Mucosa of descending colon (tissue), 3 donors: ENCODE results near the gene FRAS1. TPM values are rescaled to one million over a fixed set of nuclear protein-coding genes. Genes with fewer than 3 reads are reported as not detected.

Experiments
- ATAC-seq: fragments of 200-7000 bp; cut with Tn5 transposase; one replicate; pipeline ENCODE4 v1.9.1; 2020; ENCODE audit warnings: mild to moderate bottlenecking, moderate library complexity
- DNase-seq, 3 donors: peaks; one replicate each; pipeline ENCODE4 v3.0.0-alpha.2; 2020
- H3K36me3 ChIP-seq: fragments of 200-600 bp; one replicate; pipeline ENCODE4 v1.8.0; 2021; ENCODE audit warnings: low read depth, mild to moderate bottlenecking
- H3K4me1 ChIP-seq: fragments of 200-600 bp; one replicate; pipeline ENCODE4 v1.8.0; 2021; ENCODE audit warnings: low read depth, mild to moderate bottlenecking
- H3K4me3 ChIP-seq: fragments of 200-600 bp; one replicate; pipeline ENCODE4 v1.8.0; 2021; ENCODE audit warnings: mild to moderate bottlenecking
- H3K9me3 ChIP-seq: fragments of 200-600 bp; one replicate; pipeline ENCODE4 v1.8.0; 2021; ENCODE audit warnings: mild to moderate bottlenecking
- CTCF ChIP-seq: fragments of 200-600 bp; IDR thresholded peaks from one replicate; pipeline ENCODE4 v1.8.0; 2022; ENCODE audit warnings: antibody characterized with exemption, mild to moderate bottlenecking
- intact Hi-C, 2 donors: fragments of 100-400 bp; cut with DNase I in 1 of 2; cut with micrococcal nuclease in 1 of 2; formaldehyde crosslinking; loops; one replicate each; pipeline versions ENCODE4 v1.11.0 to v1.11.1; 2022; cut with DNase I, micrococcal nuclease
- total RNA-seq, 3 donors: library from RNA; stranded (reverse); fragmentation: NEBNext Ultra II Directional in 2 of 3; extraction: Animal tissue kit (Norgen Biotek cat#: 25700) in 2 of 3; gene quantifications; one replicate each; pipeline versions ENCODE4 v1.2.1 to v1.2.4, GENCODE V29; 2021 to 2023
- donor health status: DM: no; HTN: no; CAD: no; lungs with moderate emphysema.
- donor health status: DM: no; HTN: no; CAD: no.
- donor health status: DM: no; HTN: yes; CAD: no.

FRAS1 gene
- total RNA-seq, 3 donors from 2014 or later, result 1.2 to 9.3 (median 2.2) TPM

- Histone ChIP-seq H3K4me1 (no peaks in the 10 kb centered on the region), H3K4me3 (no peak overlapping the region), H3K9me3 (no peaks in the 10 kb centered on the region), H3K36me3 (no peaks in the 10 kb centered on the region)
- TF ChIP-seq CTCF, result no peak
- intact Hi-C loops, result no loop called here
- DNase-seq, result no peak
- ATAC-seq, result no peak
Measured at GRCh38 chr4:78428996-78429395, 371.9 kb downstream of the FRAS1 start.

GRCh38 chr4:78432896-78433295 is 375.8 kb downstream of the FRAS1 start:
- intact Hi-C loops, result no loop called here
- no peak for DNase-seq

GRCh38 chr4:78437608-78438088 is 380.5 kb downstream of the FRAS1 start:
- Histone ChIP-seq H3K9me3 (no peaks in the 10 kb centered on the region), H3K4me1 (no peaks in the 10 kb centered on the region), H3K36me3 (no peaks in the 10 kb centered on the region), H3K4me3 (no peak overlapping the region)
- intact Hi-C loops, result no loop called here
- TF ChIP-seq CTCF, result no peak
- DNase-seq, result no peak
- ATAC-seq, result no peak

More at GRCh38 chr4:78432896-78433295, 375.8 kb downstream of the FRAS1 start:
- no peak overlapping the region for H3K4me3 ChIP-seq
- H3K4me1 ChIP-seq, result no peaks in the 10 kb centered on the region
- H3K36me3 ChIP-seq, result no peaks in the 10 kb centered on the region
- ATAC-seq, result no peak
- no peaks in the 10 kb centered on the region for H3K9me3 ChIP-seq
- no peak for TF ChIP-seq CTCF

GRCh38 chr4:78439328-78439727 is 382.2 kb downstream of the FRAS1 start:
- ATAC-seq (peak; percentile 54), DNase-seq (no peak)
- intact Hi-C loops, result no loop called here

GRCh38 chr4:78441756-78442155 is 384.6 kb downstream of the FRAS1 start:
- Histone ChIP-seq H3K9me3 (no peaks in the 10 kb centered on the region), H3K4me1 (no peaks in the 10 kb centered on the region), H3K36me3 (no peaks in the 10 kb centered on the region), H3K4me3 (no peak overlapping the region)
- ATAC-seq (no peak), DNase-seq (no peak)
- intact Hi-C loops, result no loop called here
- no peak for TF ChIP-seq CTCF

More at GRCh38 chr4:78439328-78439727, 382.2 kb downstream of the FRAS1 start:
- H3K4me3 ChIP-seq, result no peak overlapping the region
- no peaks in the 10 kb centered on the region for H3K9me3 ChIP-seq
- H3K4me1 ChIP-seq, result no peaks in the 10 kb centered on the region
- H3K36me3 ChIP-seq, result no peaks in the 10 kb centered on the region
- no peak for TF ChIP-seq CTCF

GRCh38 chr4:78446619-78447018 is 389.5 kb downstream of the FRAS1 start:
- TF ChIP-seq CTCF, result no peak
- Histone ChIP-seq H3K9me3 (no peaks in the 10 kb centered on the region), H3K36me3 (no peaks in the 10 kb centered on the region), H3K4me1 (no peaks in the 10 kb centered on the region), H3K4me3 (no peak overlapping the region)
- ATAC-seq, result no peak
- intact Hi-C loops, result no loop called here
- no peak for DNase-seq
